Activated CD4-positive, CD25-positive, alpha-beta regulatory T cell treated with anti-CD3 and anti-CD28 coated beads, Interleukin-2, amount 50 U/mL, for 24 hours (primary cell): ENCODE data around the gene PRKN.

Experiments used
- ATAC-seq, 2 donors: fragments of 150-1000 bp; cut with Tn5 transposase; one replicate each; pipeline ENCODE4 v1.10.0; 2021; ENCODE audit warnings: mild to moderate bottlenecking in 1 of 2, moderate library complexity in 1 of 2

The PRKN gene

GRCh38 chr6:162014069-162014811, 713.3 kb downstream of the PRKN start:
- ATAC-seq, result no peak

DNA sequence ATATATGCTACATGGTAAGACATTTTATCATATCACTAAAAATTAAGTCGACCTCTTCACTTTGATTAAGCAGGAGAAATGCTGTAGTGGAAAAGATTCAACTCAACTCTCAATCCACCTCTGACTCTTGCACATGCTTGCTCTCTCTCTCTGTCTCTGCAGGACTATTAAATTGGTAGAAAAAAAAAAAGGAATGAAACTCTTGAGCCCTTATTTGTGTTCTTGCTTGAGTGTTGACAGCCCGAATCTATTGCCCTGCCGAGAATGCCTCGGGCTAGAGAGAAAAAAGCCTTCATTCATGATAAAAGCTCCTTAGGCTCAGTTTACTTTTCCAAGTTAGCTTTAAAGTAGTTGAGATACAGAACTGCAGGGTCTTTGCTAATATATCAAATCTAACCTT, 722.2 kb downstream of the PRKN start:
- no peak for ATAC-seq

- no peak for ATAC-seq
Observed at GRCh38 chr6:161996783-161997182, 730.8 kb downstream of the PRKN start.

GRCh38 chr6:161985876-161986423, 741.6 kb downstream of the PRKN start:
- no peak for ATAC-seq

GRCh38 chr6:161984713-161985112, 742.9 kb downstream of the PRKN start:
- ATAC-seq, result no peak

DNA sequence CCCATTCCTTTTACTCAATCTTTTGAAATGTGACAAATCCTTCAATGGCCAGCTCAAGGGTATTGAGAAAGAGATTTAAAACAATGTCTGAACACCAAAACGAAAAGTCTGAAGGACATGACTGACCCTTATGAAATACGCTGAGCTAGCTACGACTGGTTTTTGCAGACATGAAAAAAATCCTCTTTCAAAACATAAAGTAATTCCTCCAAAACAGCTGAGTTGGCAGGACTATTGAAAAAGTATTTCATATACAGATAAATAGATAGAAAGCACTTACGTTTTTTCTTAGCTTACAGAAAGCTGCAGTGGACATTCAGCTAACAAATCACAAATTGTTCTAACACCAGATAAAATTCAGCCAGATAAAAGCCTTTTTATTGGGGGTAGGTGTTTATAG, 751.0 kb downstream of the PRKN start:
- ATAC-seq, result no peak

DNA sequence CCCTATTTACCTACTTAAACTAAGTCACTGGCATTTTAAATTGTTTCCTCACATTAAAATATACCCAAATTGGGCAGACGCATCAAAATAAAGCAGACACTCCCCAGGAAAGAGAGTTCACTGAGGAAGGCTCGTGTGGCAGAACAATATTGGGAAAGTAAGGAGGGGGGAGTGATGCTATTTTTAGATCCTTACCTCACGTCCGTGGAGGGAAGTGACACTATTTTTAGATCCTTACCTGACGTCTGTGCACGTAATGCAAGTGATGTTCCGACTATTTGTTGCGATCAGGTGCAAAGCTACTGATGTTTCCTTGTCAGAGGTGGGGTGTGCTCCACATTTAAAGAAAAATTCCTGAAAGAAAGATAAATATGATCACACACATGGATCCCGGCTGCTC, 754.5 kb downstream of the PRKN start:
- no peak for ATAC-seq

GRCh38 chr6:161971043-161971442, 756.5 kb downstream of the PRKN start:
- ATAC-seq, result no peak

- ATAC-seq, result no peak
Observed at GRCh38 chr6:161963634-161964234, 763.8 kb downstream of the PRKN start.

DNA sequence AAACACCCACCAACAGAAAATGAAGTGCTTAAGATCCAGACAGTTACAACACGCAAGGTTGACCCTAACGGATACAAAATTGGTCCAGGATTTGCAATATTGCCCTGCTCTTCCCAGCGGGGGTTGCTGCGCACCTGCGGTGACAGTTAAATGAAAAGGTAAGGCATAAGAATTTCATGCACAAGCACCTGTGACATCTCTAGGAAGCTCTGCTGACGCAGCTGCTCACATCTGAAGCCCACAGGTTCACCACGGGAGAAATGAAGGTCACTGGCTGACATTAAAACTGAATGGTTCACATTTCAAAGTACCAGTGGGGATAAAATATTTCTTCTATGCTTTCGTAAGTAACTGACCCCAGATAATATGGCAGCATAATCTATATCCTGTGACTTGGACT, 764.4 kb downstream of the PRKN start:
- ATAC-seq, result no peak

DNA sequence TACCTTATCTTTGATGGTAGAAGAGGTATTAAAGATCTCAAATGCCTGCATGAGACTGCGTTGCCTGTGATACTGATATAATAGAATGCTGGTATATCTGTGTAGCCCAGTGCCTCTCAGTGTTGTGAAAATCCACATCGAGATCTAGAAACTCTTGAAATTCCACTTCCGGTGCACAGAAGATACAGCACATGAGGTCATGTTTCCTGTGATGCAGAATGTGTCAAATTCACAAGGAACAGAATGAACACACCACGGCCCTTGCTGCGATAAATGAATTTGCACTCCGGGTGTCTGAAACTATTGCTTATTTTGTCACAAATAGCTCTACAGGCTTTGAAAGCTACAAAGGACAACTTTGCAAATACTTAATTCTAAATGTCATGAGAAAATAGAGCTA, 765.8 kb downstream of the PRKN start:
- ATAC-seq, result no peak

DNA sequence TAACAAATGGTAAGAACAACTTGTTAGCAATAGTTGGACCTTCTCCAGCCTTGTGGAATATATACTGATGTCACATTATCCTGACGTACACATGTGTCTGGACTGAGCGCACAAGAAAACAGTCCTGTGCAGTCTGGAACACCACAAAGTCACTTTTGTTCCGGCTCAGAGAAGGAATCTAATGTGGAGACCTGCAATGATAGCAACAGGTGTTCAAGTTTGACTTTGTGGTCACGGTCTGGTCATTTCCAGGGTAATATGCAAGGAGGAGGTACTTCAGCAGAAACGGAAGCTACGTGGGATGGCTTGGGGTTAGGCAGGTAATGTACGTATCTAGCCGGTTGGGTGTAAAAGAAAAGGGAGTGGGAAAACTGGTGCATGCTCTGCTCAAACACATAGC, 766.5 kb downstream of the PRKN start:
- ATAC-seq, result no peak

GRCh38 chr6:161959072-161959471, 768.5 kb downstream of the PRKN start:
- no peak for ATAC-seq

DNA sequence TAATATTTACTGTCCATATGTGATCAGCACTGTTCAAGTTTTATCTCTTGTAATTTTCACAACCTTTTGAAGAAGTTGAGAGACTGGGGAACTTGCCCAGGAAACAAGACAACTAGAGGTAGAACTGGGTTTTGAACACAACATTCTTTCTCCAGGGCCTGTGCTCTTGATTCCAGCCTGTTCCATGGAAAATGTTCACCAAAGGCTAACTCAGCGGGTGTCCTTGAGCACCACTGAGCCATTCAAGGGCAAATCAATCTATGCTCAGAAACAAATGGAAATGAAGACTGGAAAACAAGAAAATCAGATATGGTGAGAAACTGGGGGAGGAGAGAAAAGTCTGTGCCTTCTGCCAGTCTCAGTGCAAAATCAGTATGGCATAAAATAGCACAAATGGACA, 771.5 kb downstream of the PRKN start:
- no peak for ATAC-seq

GRCh38 chr6:161954699-161955276, 772.8 kb downstream of the PRKN start:
- no peak for ATAC-seq

- no peak for ATAC-seq
Observed at GRCh38 chr6:161954077-161954476, 773.5 kb downstream of the PRKN start.

DNA sequence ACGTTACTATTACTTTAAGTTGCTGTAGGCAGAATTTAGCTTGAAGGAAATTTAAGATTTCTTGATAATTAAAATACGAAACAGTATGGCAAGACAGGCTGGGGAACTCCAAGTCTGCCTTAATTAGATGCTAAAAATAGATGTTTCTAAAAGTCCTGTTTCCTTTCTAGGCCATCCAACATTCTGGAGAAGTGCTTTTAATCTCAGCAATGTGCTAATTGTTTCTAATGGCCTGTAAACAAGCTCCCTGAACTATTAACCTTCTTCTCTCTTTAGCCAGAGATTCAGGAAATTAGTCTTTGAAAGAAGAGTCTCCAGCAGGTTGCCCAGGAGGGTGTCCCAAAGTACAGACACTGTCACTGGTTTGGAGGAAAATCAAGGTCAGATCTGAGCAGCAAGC, 776.4 kb downstream of the PRKN start:
- ATAC-seq, result no peak

DNA sequence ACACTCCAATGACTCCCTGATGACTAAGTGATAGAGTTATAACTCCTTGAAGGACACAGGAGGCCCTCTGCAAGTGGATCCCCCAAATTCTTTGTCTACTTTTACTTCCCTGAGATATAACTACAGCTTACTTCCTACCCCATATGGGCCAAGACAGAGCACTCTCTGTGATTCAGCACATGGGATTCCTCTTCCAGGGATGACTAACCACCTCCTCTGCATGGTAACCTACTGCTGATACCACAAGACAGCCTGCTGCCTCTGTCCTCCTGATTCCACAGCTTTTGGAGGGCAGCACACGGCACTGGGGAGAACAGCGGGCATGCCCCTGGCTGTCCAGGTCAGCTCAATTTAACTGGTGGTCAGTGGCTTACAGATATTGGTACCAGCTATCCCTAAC, 778.0 kb downstream of the PRKN start:
- ATAC-seq, result no peak

- no peak for ATAC-seq
Observed at GRCh38 chr6:161948462-161948861, 779.1 kb downstream of the PRKN start.

GRCh38 chr6:161947371-161947770, 780.2 kb downstream of the PRKN start:
- no peak for ATAC-seq

DNA sequence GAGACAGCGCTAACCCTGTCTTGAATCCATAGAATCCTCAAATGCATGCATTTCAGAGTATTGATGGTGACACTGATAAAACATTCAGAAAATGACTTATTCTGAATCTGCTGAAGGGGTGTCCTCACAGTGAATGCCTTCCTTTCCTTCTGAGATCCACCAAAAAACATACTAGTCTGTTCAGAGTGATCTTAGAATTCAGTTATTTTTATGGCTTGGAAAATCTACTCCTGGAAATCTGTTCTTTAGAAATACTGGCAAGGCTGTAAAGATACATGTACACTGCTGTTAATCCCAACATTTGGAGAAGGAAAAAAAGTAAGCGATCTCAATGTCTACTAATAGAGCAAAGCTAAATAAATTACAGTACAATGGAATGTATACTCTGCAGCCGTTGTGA, 781.1 kb downstream of the PRKN start:
- no peak for ATAC-seq

GRCh38 chr6:161943561-161943960, 784.0 kb downstream of the PRKN start:
- no peak for ATAC-seq

GRCh38 chr6:161941565-161941964, 786.0 kb downstream of the PRKN start:
- no peak for ATAC-seq

DNA sequence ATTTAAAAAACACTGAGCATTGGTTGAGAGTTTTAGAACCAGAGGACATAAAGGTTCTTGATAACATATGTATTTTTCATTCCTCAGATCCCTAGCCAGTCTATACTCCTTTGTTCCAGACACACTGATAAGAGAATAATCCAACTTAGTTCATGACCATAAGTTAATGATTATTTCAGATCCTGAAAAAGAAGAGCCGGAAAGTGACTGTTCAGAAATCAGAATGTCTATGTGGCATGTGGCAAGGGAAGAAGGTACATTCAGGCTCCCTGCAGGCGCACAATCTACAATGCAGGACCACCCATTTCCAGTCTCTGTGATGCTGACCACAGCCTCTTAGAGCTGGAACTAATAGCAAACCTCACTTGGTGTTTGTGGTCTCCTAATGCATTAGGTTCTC, 787.0 kb downstream of the PRKN start:
- no peak for ATAC-seq
